BJ (cell line): ENCODE measurements around the gene TTC7B. TPM values are rescaled to one million over a fixed set of nuclear protein-coding genes. Genes with fewer than 3 reads are reported as not detected.

ENCODE experiments used
- CTCF ChIA-PET: fragments of 350-600 bp; formaldehyde crosslinking; extraction: SDS; loops from one replicate; lab custom pipeline; 2021; ENCODE audit warnings: antibody characterized with exemption, inconsistent platforms; lab: Yijun Ruan, JAX
- POLR2A ChIA-PET: fragments of 300-600 bp; sonication (Branson Sonifier 250); formaldehyde crosslinking; extraction: SDS; loops from one replicate; lab custom pipeline; 2021; ENCODE audit warnings: antibody characterized with exemption; lab: Charles Lee
- DNase-seq: peaks from one replicate; pipeline ENCODE4 v3.0.0-alpha.2; 2011; ENCODE audit warnings: low read depth
- H3K27me3 ChIP-seq: 2 replicates; pipeline ENCODE4 v1.6.0; 2011; ENCODE audit warnings: low read length; ENCODE audit not compliant: control insufficient read depth, insufficient read depth
- H3K36me3 ChIP-seq: 2 replicates; pipeline ENCODE4 v1.5.1; 2011; ENCODE audit warnings: low read length; ENCODE audit not compliant: control insufficient read depth, insufficient read depth
- H3K4me3 ChIP-seq: 2 replicates; pipeline ENCODE4 v1.5.1; 2011; ENCODE audit warnings: low read depth, mild to moderate bottlenecking, control low read depth, low read length
- CTCF ChIP-seq: IDR thresholded peaks from 2 replicates; pipeline ENCODE4 v1.5.1; 2011; ENCODE audit warnings: low read depth, mild to moderate bottlenecking, control low read depth, inconsistent platforms, low read length, moderate library complexity; ENCODE audit not compliant: insufficient read depth
- polyA plus RNA-seq: library from polyadenylated mRNA; depleted of rRNA; stranded (reverse); fragments of >200 nt; gene quantifications from 2 replicates; pipeline ENCODE4 v1.2.3, GENCODE V29; 2011

The TTC7B gene
- polyA plus RNA-seq, 1 experiment: 46.9 TPM

GRCh38 chr14:90615517-90616060 lies 200.6 kb downstream of the TTC7B start:
- ChIA-PET CTCF (no interaction called here), POLR2A (no interaction called here)
- no peak overlapping the region for H3K4me3 ChIP-seq
- DNase-seq: no peak
- H3K27me3 ChIP-seq: no peaks in the 10 kb centered on the region
- TF ChIP-seq CTCF: no peak
- no peaks in the 10 kb centered on the region for H3K36me3 ChIP-seq

GRCh38 chr14:90614696-90615516 lies 201.3 kb downstream of the TTC7B start:
- ChIA-PET CTCF (no interaction called here), POLR2A (no interaction called here)
- no peaks in the 10 kb centered on the region for H3K36me3 ChIP-seq
- H3K27me3 ChIP-seq: no peaks in the 10 kb centered on the region
- no peak for DNase-seq
- H3K4me3 ChIP-seq: no peak overlapping the region
- TF ChIP-seq CTCF: no peak

DNA sequence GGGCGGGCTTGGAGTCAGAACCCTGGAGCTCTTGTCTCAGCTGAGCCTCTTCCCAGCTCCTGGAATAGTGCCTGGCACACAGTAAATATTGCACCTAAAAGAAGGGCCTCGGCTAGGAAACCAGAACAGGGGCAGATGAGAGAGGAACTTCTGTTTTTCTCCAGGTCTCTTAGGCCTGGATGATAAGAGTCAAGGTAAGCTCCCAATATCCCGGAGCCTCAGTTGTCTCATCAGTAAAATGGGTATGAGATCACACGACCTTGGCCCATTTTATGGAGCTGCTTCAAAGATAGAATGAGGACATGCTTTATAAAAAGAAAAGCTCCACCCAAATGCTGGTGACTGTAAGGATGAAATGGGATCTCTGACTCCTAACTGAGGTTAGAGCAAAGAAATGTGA lies 202.2 kb downstream of the TTC7B start:
- DNase-seq: no peak
- TF ChIP-seq CTCF: no peak
- no peak overlapping the region for H3K4me3 ChIP-seq
- CTCF ChIA-PET: interaction anchor here (0.7 kb wide), 1 partner anchor 84 kb away, joined by 3 read pairs; no protein-coding TSS in a partner anchor
- H3K27me3 ChIP-seq: no peaks in the 10 kb centered on the region
- H3K36me3 ChIP-seq: no peaks in the 10 kb centered on the region
- POLR2A ChIA-PET: no interaction called here

DNA sequence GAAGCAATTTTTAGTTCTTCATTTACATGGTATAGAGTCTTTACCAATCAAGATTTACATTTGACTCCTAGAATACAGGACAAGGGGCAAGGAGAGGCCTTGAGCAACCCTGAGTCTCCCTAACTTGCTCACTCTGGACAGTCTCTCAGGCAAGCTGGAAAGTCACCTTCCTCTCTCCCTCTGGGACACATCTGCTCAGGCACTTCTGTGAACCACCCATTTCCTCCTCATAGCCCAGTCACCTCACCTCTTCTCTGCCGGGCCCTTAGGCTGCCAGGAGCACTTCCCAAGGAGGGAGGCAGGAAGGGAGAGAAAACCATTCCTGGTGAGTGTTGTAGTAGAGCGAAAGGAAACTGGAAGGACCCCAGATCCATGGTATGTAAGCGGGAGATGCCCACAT lies 202.8 kb downstream of the TTC7B start:
- no peaks in the 10 kb centered on the region for H3K36me3 ChIP-seq
- DNase-seq: no peak
- TF ChIP-seq CTCF: no peak
- ChIA-PET CTCF (interaction anchor here (0.7 kb wide), 1 partner anchor 85 kb away, joined by 3 read pairs; no protein-coding TSS in a partner anchor), POLR2A (no interaction called here)
- no peak overlapping the region for H3K4me3 ChIP-seq
- no peaks in the 10 kb centered on the region for H3K27me3 ChIP-seq

GRCh38 chr14:90612801-90613200 lies 203.4 kb downstream of the TTC7B start:
- no peak for DNase-seq
- Histone ChIP-seq H3K27me3 (no peaks in the 10 kb centered on the region), H3K36me3 (no peaks in the 10 kb centered on the region), H3K4me3 (no peak overlapping the region)
- ChIA-PET CTCF (interaction anchor here (1.0 kb wide), 1 partner anchor 10 kb away, joined by 3 read pairs; no protein-coding TSS in a partner anchor), POLR2A (no interaction called here)
- TF ChIP-seq CTCF: no peak
